Panc1 (cell line): ENCODE measurements around the gene HDGFL2.

Experiments
- POLR2AphosphoS5 ChIP-seq: IDR thresholded peaks from 2 replicates; pipeline ENCODE4 v1.6.1; 2012; ENCODE audit warnings: mild to moderate bottlenecking, low read depth, low read length, moderate library complexity
- SIN3A ChIP-seq: IDR thresholded peaks from 2 replicates; pipeline ENCODE4 v1.6.1; 2012; ENCODE audit warnings: low read depth, mild to moderate bottlenecking, low read length, moderate library complexity, borderline replicate concordance; ENCODE audit not compliant: insufficient read depth
- TF ChIP-seq, protein P1 (sequence below): fragments of 450-650 bp; IDR thresholded peaks from 2 replicates; pipeline ENCODE4 v1.5.1; 2017; ENCODE audit warnings: mild to moderate bottlenecking
- TF ChIP-seq, protein P2 (sequence below), 2 experiments: IDR thresholded peaks; 2 replicates each; pipeline ENCODE4 v1.6.1; 2011 to 2012; ENCODE audit warnings: low read depth in 2 of 2, control low read depth in 1 of 2, low read length in 1 of 2, mild to moderate bottlenecking in 1 of 2, moderate library complexity in 1 of 2; ENCODE audit not compliant: insufficient read depth in 1 of 2

DNA sequence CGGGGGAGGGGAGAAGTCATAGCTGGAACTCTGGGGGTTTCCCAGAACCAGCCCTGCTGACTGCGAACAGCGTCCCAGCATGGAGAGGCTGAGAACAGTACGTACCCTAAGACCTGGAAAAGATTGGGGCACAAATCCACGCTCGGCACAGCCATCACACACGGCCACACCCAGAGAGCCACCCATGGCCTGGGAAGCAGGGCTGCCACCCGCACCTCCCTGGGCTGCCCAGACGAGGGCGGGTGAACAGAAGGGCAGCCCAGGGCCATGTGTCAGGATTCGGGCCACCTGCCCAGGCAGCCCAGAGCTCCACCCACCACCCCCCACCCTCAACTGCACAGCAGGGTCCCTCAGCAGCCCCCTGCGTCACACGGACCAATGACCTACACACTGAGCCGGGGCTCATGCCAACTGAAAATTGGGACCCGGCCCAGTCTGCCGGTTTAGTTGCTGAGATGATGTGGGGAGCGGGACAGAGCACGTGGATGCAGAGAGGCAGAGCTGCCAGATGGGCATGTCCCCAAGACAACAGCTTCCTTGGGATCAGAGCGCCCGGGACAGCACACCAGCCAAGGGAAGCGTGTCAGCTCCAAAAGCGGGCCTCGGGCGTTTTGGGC, 23.0 kb upstream of the HDGFL2 start:
- TF ChIP-seq, protein P1, sequence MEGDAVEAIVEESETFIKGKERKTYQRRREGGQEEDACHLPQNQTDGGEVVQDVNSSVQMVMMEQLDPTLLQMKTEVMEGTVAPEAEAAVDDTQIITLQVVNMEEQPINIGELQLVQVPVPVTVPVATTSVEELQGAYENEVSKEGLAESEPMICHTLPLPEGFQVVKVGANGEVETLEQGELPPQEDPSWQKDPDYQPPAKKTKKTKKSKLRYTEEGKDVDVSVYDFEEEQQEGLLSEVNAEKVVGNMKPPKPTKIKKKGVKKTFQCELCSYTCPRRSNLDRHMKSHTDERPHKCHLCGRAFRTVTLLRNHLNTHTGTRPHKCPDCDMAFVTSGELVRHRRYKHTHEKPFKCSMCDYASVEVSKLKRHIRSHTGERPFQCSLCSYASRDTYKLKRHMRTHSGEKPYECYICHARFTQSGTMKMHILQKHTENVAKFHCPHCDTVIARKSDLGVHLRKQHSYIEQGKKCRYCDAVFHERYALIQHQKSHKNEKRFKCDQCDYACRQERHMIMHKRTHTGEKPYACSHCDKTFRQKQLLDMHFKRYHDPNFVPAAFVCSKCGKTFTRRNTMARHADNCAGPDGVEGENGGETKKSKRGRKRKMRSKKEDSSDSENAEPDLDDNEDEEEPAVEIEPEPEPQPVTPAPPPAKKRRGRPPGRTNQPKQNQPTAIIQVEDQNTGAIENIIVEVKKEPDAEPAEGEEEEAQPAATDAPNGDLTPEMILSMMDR: no peak
- TF ChIP-seq, protein P2, sequence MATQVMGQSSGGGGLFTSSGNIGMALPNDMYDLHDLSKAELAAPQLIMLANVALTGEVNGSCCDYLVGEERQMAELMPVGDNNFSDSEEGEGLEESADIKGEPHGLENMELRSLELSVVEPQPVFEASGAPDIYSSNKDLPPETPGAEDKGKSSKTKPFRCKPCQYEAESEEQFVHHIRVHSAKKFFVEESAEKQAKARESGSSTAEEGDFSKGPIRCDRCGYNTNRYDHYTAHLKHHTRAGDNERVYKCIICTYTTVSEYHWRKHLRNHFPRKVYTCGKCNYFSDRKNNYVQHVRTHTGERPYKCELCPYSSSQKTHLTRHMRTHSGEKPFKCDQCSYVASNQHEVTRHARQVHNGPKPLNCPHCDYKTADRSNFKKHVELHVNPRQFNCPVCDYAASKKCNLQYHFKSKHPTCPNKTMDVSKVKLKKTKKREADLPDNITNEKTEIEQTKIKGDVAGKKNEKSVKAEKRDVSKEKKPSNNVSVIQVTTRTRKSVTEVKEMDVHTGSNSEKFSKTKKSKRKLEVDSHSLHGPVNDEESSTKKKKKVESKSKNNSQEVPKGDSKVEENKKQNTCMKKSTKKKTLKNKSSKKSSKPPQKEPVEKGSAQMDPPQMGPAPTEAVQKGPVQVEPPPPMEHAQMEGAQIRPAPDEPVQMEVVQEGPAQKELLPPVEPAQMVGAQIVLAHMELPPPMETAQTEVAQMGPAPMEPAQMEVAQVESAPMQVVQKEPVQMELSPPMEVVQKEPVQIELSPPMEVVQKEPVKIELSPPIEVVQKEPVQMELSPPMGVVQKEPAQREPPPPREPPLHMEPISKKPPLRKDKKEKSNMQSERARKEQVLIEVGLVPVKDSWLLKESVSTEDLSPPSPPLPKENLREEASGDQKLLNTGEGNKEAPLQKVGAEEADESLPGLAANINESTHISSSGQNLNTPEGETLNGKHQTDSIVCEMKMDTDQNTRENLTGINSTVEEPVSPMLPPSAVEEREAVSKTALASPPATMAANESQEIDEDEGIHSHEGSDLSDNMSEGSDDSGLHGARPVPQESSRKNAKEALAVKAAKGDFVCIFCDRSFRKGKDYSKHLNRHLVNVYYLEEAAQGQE (IDR thresholded peaks at IDR 0.05; ENCODE audit: insufficient read depth in 1 of 2, low read depth in 2 of 2, low read length in 1 of 2): no peak
- no peak for TF ChIP-seq POLR2AphosphoS5
- TF ChIP-seq SIN3A: no peak
